Fibroblast of skin of back (primary cell): ENCODE data around the gene C1QTNF12.

ENCODE experiments used
- DNase-seq: peaks from one replicate; pipeline ENCODE4 v3.0.0-alpha.2; 2013

C1QTNF12 gene

GRCh38 chr1:1239614-1240347 lies 6.7 kb downstream of the C1QTNF12 start:
- DNase-seq: no peak

- no peak for DNase-seq
These were observed 7.3 kb downstream of the C1QTNF12 start for GRCh38 chr1:1239227-1239613.

GRCh38 chr1:1238702-1239178 lies 7.8 kb downstream of the C1QTNF12 start:
- DNase-seq: no peak

- no peak for DNase-seq
These were observed 8.4 kb downstream of the C1QTNF12 start for GRCh38 chr1:1237874-1238701.

- no peak for DNase-seq
These were observed 9.3 kb downstream of the C1QTNF12 start for GRCh38 chr1:1236945-1237873.

- DNase-seq: no peak
These were observed 10.3 kb downstream of the C1QTNF12 start for GRCh38 chr1:1236176-1236763.

GRCh38 chr1:1235016-1235744 lies 11.3 kb downstream of the C1QTNF12 start:
- no peak for DNase-seq

- no peak for DNase-seq
These were observed 12.2 kb downstream of the C1QTNF12 start for GRCh38 chr1:1234180-1234808.

- no peak for DNase-seq
These were observed 13.0 kb downstream of the C1QTNF12 start for GRCh38 chr1:1233567-1233892.

- DNase-seq: no peak
These were observed 13.5 kb downstream of the C1QTNF12 start for GRCh38 chr1:1232796-1233566.

- DNase-seq: peak; percentile 43
These were observed 14.2 kb downstream of the C1QTNF12 start, which contains the start of gene B3GALT6 for GRCh38 chr1:1232208-1232795. B3GALT6 (plus strand) TSS chr1:1232237; CDS start chr1:1232279, 42 bp downstream.

- peak; percentile 96 for DNase-seq
These were observed 14.9 kb downstream of the C1QTNF12 start, which contains the start of gene SDF4 for GRCh38 chr1:1231400-1232207. SDF4 (minus strand) TSS chr1:1232001; CDS start chr1:1228772, 3,229 bp downstream.

- DNase-seq: peak; percentile 64
These were observed 15.7 kb downstream of the C1QTNF12 start for GRCh38 chr1:1230656-1231399.

- no peak for DNase-seq
These were observed 16.8 kb downstream of the C1QTNF12 start for GRCh38 chr1:1229770-1230169.

GRCh38 chr1:1228596-1229321 lies 17.8 kb downstream of the C1QTNF12 start:
- DNase-seq: no peak

- no peak for DNase-seq
These were observed 18.3 kb downstream of the C1QTNF12 start for GRCh38 chr1:1228187-1228586.

- no peak for DNase-seq
These were observed 19.1 kb downstream of the C1QTNF12 start for GRCh38 chr1:1227386-1227785.
